NT2/D1 (cell line): ENCODE data around the gene RHBDL2.

Source experiments
- SUZ12 ChIP-seq: IDR thresholded peaks from 2 replicates; pipeline ENCODE4 v1.6.1; 2011; ENCODE audit not compliant: insufficient read length, insufficient read depth; ENCODE audit errors: extremely low read depth
- YY1 ChIP-seq: IDR thresholded peaks from 2 replicates; pipeline ENCODE4 v1.6.1; 2011; ENCODE audit not compliant: insufficient read length, insufficient read depth
- ZNF274 ChIP-seq: IDR thresholded peaks from 2 replicates; pipeline ENCODE4 v1.6.1; 2011; ENCODE audit warnings: mild to moderate bottlenecking, low read depth, low read length

- TF ChIP-seq SUZ12 (no peak), YY1 (peak; percentile 68), ZNF274 (no peak)
Observed at GRCh38 chr1:38990738-38991637, 49.4 kb upstream of the RHBDL2 start, which contains the start of gene AKIRIN1.
